Fibroblast of skin of left quadriceps (primary cell): Measurements from ENCODE around the gene CYSRT1.

Source experiments
- DNase-seq, 2 experiments: peaks; one replicate each; pipeline ENCODE4 v3.0.0-alpha.2; 2013; ENCODE audit warnings: low read depth in 2 of 2

Gene CYSRT1

DNA sequence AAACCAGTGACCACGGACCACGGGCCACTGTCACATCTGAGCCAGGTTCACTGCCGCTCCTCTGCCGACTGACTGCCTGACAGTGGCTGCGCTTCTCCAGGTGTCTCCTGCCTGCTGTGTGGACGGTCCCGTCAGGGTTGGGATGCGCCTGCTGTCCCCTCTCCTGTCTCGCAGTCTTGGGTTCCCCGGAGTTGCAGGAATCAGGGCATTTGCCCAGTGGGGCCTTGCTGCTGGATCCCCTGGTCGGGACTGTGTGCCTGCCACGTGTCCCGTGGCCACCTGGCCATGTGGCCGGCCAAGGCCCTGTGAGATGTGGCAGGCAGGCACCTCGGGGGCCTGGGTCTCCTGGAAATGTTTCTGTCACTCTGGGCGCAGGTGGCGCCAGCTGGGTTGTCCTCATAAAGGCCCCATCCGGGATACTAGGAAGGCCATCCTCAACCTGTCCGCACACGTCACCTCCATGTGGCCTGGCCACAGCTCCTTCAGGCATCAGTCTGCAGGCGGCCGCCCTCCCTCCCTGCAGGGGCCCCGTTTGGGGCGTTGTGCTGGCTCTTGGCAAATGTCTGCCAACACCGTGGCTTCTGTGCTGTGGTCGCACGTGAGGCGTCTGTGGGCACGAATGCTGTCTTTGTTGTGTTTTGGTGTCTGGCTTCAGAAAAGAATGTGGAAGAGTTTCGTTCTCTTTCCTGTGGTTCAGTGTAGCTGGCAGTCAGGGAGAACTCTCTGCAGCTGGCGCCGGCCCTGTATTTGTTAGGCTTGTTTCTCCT, 46.1 kb downstream of the CYSRT1 start:
- DNase-seq, result no peak

- no peak for DNase-seq
These were observed 46.7 kb downstream of the CYSRT1 start for GRCh38 chr9:137271696-137272076.

GRCh38 chr9:137272241-137273094, 47.5 kb downstream of the CYSRT1 start:
- no peak for DNase-seq

DNA sequence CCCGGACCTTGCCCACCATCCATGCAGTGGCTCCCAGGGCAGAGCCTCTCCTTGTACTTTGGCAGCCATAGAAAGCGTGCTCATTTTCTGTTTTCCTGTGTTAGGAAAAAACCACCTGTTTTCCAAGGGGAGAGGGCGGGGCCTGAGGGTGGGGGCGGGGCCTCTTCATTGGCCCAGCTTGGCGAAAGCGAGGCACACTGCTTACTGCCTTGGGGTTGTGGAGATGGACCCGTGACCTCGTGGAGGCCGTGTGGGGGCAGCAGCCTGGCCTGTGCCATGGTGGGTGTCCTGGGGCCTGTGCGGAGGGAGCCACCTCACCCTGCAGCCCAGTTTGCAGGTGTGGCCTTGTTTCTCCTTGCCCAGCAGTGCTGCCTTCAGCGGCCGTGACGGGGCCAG, 48.1 kb downstream of the CYSRT1 start:
- DNase-seq, result no peak

DNA sequence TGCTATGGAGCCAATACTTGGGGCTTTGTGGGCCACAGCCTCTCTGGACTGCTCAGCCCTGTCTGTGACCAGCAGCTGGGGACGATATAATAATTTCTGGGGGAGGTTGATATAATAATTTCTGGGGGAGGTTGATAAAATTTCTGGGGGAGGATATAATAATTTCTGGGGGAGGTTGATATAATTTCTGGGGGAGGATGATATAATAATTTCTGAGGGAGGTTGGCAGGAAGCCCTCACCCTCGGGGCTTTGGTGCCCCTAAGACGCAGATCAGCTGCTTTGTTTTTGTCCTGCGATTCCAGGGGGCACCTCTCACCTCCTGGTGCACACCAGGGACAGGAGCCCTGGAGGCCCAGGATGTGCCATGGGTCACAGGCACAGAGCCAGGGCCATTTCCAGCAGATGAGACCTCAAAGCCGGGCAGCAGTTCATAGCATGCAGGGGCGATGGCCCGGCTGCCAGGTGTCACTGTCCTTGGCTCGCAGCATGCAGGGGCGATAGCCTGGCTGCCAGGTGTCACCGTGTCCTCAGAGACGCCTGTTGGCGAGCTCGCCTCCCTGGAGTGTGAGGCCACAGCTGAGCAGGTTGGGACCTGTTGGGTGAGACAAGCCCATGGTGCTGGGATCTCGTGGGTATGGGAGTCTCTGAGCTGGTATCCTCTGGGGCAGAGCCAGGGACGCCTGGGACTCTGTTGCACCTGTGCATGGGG, 48.8 kb downstream of the CYSRT1 start:
- no peak for DNase-seq

DNA sequence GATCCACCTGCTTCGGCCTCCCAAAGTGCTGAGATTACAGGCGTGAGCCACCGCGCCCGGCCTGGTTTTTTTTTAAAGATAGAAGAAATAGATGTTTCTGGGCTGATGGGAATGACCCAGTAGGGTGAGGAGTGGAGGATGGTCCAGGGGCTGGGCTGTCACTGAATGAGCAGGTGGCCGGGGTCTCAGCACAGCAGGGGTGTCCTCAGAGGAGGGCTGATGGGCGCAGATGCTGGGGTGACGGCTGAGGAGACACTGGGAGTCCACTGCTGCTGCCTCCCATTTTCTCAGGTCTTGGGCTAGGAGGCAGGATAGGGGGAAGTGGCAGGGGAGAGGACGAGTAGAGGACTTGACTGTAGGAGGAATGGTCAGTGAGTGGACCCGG, 50.2 kb downstream of the CYSRT1 start:
- no peak for DNase-seq
